Lower lobe of right lung (tissue), 2 donors: ENCODE data around the gene PTPRN2. TPM values are rescaled to one million over a fixed set of nuclear protein-coding genes. Genes with fewer than 3 reads are reported as not detected.

Experiments
- ATAC-seq, 2 donors: fragments of 200-7000 bp; cut with Tn5 transposase; one replicate each; pipeline ENCODE4 v1.9.1; 2020 to 2022; ENCODE audit warnings: mild to moderate bottlenecking in 2 of 2, moderate library complexity in 2 of 2
- DNase-seq: peaks from one replicate; pipeline ENCODE4 v3.0.0-alpha.2; 2020
- H3K27ac ChIP-seq: fragments of 200-600 bp; one replicate; pipeline ENCODE4 v1.8.0; 2022
- H3K27me3 ChIP-seq: fragments of 200-600 bp; one replicate; pipeline ENCODE4 v1.8.0; 2022; ENCODE audit warnings: low read depth
- H3K36me3 ChIP-seq: fragments of 200-600 bp; one replicate; pipeline ENCODE4 v1.8.0; 2022; ENCODE audit warnings: mild to moderate bottlenecking
- H3K4me1 ChIP-seq: fragments of 200-600 bp; one replicate; pipeline ENCODE4 v1.8.0; 2022
- H3K4me3 ChIP-seq: fragments of 200-600 bp; one replicate; pipeline ENCODE4 v1.8.0; 2022; ENCODE audit warnings: mild to moderate bottlenecking
- H3K9me3 ChIP-seq: fragments of 200-600 bp; one replicate; pipeline ENCODE4 v1.8.0; 2022
- intact Hi-C: fragments of 100-400 bp; cut with DNase I; formaldehyde crosslinking; loops from one replicate; pipeline ENCODE4 v1.11.0; 2022
- total RNA-seq: library from RNA; stranded (reverse); fragmentation: NEBNext Ultra II Directional; extraction: Animal tissue kit (Norgen Biotek cat#: 25700); gene quantifications from one replicate; pipeline ENCODE4 v1.2.1, GENCODE V29; 2021
- TF ChIP-seq, protein P1 (sequence below): fragments of 200-600 bp; IDR thresholded peaks from one replicate; pipeline ENCODE4 v1.8.0; 2022; ENCODE audit warnings: antibody characterized with exemption, mild to moderate bottlenecking
- donor health status: DM: no; HTN: yes; CAD: no; lungs with severe emphysema.

Gene PTPRN2
- total RNA-seq, 1 donor from 2014 or later = 6.8 TPM

DNA sequence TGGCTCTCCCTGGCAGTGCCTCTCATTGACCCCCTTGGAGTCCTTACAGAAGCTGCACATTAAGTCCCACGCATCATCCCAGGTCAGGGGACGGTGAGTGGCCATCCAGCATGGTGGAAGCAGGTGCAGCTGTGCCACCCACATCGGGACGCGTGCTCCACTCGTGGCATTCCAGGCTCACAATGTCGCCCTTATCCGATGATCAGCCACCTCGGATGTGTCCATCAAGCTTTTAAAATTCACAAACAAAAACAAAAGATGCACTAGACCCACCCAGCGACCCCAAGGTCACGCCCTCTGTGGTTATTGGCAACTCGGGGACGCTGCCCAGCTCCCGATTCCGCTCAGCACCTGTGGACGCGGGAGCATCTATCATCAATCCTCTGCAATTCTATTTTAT is 530.9 kb downstream of the PTPRN2 start:
- Histone ChIP-seq H3K27ac (no peak overlapping the region), H3K4me1 (no peaks in the 10 kb centered on the region), H3K4me3 (no peak overlapping the region), H3K36me3 (no peaks in the 10 kb centered on the region), H3K27me3 (no peaks in the 10 kb centered on the region), H3K9me3 (no peaks in the 10 kb centered on the region)
- ATAC-seq = no peak
- intact Hi-C loops = no loop called here
- no peak for DNase-seq
- TF ChIP-seq, protein P1, sequence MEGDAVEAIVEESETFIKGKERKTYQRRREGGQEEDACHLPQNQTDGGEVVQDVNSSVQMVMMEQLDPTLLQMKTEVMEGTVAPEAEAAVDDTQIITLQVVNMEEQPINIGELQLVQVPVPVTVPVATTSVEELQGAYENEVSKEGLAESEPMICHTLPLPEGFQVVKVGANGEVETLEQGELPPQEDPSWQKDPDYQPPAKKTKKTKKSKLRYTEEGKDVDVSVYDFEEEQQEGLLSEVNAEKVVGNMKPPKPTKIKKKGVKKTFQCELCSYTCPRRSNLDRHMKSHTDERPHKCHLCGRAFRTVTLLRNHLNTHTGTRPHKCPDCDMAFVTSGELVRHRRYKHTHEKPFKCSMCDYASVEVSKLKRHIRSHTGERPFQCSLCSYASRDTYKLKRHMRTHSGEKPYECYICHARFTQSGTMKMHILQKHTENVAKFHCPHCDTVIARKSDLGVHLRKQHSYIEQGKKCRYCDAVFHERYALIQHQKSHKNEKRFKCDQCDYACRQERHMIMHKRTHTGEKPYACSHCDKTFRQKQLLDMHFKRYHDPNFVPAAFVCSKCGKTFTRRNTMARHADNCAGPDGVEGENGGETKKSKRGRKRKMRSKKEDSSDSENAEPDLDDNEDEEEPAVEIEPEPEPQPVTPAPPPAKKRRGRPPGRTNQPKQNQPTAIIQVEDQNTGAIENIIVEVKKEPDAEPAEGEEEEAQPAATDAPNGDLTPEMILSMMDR = no peak

DNA sequence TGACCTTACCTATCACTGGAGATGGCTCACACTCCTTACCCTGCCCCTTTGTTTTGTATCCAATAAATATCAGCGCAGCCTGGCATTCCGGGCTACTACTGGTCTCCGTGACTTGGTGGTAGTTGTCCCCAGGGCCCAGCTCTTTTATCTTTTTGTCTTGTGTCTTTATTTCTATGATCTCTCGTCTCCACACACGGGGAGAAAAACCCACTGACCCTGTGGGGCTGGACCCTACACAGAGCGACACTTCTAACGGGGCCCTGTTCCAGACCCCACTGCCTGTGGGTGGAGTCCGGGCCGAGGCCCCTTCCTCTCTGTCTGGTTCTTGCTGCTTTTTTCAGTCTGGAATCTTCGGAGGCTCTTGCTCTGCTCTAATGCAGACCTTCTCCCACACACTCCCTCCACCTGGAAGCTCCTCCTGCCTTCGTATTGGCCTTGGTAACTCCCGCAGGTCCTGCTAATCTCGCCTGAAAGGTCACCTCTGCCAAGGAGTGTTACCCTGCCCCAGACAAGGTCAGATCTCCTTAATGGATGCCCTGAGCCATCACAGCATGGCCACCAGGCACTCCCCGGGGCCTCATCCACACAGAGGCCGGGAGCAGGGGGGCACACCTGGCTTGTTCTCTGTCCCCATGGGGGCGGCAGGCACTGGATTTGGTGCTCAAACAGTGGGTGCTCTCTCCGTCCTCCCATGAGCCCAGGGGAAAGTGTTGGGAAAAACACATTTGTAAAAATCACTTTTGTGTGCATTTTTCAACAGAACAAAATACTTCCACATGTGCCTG is 531.7 kb downstream of the PTPRN2 start:
- intact Hi-C loops = no loop called here
- DNase-seq (no peak), ATAC-seq (no peak)

DNA sequence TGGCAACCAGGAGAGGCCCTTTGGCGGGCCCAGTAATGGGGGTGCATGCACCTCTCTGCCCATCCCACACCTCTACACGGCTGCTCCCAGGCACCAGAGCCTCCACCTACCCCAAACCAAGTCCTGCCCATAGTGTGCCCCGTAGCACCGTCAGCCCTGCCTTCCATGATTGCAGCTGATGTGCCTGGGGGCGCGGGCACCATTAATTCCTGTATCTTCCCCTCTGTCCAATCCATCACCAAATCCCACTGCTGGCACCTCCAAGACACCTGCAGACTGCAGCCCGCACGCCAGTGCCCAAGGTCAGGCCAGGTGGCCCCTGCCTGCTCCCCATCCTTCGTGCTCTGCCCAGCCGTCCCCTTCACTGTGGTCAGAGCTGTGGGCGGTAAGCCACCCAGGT is 533.0 kb downstream of the PTPRN2 start:
- Histone ChIP-seq H3K4me1 (no peaks in the 10 kb centered on the region), H3K4me3 (no peak overlapping the region), H3K27ac (no peak overlapping the region), H3K36me3 (no peaks in the 10 kb centered on the region), H3K27me3 (no peaks in the 10 kb centered on the region), H3K9me3 (no peaks in the 10 kb centered on the region)
- ATAC-seq (no peak), DNase-seq (no peak)
- TF ChIP-seq, protein P1 = no peak
- intact Hi-C loops = no loop called here

More for the DNA sequence above, 531.7 kb downstream of the PTPRN2 start:
- Histone ChIP-seq H3K9me3 (no peaks in the 10 kb centered on the region), H3K36me3 (no peaks in the 10 kb centered on the region), H3K27me3 (no peaks in the 10 kb centered on the region), H3K4me3 (no peak overlapping the region), H3K27ac (no peak overlapping the region), H3K4me1 (no peaks in the 10 kb centered on the region)
- TF ChIP-seq, protein P1 = no peak

- Histone ChIP-seq H3K27me3 (no peaks in the 10 kb centered on the region), H3K4me3 (no peak overlapping the region), H3K36me3 (no peaks in the 10 kb centered on the region), H3K27ac (no peak overlapping the region), H3K9me3 (no peaks in the 10 kb centered on the region), H3K4me1 (no peaks in the 10 kb centered on the region)
- DNase-seq (no peak), ATAC-seq (no peak)
- TF ChIP-seq, protein P1 = no peak
- intact Hi-C loops = no loop called here
Observed at GRCh38 chr7:158054081-158054480, 533.5 kb downstream of the PTPRN2 start.

- ATAC-seq (no peak), DNase-seq (no peak)
- H3K27me3 ChIP-seq = no peaks in the 10 kb centered on the region
Observed at GRCh38 chr7:158053183-158053915, 534.3 kb downstream of the PTPRN2 start.

More at GRCh38 chr7:158053183-158053915, 534.3 kb downstream of the PTPRN2 start:
- intact Hi-C loops = no loop called here
- H3K27ac ChIP-seq = no peak overlapping the region
- TF ChIP-seq, protein P1 = no peak
- H3K36me3 ChIP-seq = no peaks in the 10 kb centered on the region
- no peaks in the 10 kb centered on the region for H3K4me1 ChIP-seq
- H3K4me3 ChIP-seq = no peak overlapping the region
- H3K9me3 ChIP-seq = no peaks in the 10 kb centered on the region
